ENCODE measurements around the gene RBM20.

DNA sequence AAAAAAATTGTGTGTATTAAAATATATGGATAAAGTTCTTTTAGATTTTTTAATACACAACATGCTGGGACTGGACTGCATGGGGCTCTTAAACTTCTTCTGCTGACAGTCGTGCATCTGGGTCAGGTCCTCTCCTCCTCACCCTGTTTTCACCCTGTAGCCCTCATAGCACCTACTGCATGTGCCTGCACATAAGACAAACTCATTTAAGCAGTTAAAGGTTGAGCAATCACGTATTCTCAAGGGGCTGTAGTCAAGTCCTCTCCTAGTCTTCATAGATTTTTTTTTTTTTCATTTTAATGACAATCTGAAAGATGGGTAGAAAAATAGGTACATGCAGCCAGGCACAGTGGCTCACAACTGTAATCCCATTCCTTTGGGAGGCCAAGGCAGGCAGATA, 204.0 kb downstream of the RBM20 start:
- TF ChIP-seq, protein P1, sequence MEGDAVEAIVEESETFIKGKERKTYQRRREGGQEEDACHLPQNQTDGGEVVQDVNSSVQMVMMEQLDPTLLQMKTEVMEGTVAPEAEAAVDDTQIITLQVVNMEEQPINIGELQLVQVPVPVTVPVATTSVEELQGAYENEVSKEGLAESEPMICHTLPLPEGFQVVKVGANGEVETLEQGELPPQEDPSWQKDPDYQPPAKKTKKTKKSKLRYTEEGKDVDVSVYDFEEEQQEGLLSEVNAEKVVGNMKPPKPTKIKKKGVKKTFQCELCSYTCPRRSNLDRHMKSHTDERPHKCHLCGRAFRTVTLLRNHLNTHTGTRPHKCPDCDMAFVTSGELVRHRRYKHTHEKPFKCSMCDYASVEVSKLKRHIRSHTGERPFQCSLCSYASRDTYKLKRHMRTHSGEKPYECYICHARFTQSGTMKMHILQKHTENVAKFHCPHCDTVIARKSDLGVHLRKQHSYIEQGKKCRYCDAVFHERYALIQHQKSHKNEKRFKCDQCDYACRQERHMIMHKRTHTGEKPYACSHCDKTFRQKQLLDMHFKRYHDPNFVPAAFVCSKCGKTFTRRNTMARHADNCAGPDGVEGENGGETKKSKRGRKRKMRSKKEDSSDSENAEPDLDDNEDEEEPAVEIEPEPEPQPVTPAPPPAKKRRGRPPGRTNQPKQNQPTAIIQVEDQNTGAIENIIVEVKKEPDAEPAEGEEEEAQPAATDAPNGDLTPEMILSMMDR (IDR thresholded peaks at IDR 0.05) = no peak
- no peak for TF ChIP-seq POLR2A (IDR thresholded peaks at IDR 0.05)

Data from adrenal gland (tissue), 5 donors.